ENCODE measurements around the gene BAIAP2. TPM values are rescaled to one million over a fixed set of nuclear protein-coding genes. Genes with fewer than 3 reads are reported as not detected.

The BAIAP2 gene
- total and polyA plus RNA-seq, 2 donors (not counting 3 experiments of a cell fraction or from before 2014, with no cell fraction given), result 12.3 to 18.6 TPM

DNA sequence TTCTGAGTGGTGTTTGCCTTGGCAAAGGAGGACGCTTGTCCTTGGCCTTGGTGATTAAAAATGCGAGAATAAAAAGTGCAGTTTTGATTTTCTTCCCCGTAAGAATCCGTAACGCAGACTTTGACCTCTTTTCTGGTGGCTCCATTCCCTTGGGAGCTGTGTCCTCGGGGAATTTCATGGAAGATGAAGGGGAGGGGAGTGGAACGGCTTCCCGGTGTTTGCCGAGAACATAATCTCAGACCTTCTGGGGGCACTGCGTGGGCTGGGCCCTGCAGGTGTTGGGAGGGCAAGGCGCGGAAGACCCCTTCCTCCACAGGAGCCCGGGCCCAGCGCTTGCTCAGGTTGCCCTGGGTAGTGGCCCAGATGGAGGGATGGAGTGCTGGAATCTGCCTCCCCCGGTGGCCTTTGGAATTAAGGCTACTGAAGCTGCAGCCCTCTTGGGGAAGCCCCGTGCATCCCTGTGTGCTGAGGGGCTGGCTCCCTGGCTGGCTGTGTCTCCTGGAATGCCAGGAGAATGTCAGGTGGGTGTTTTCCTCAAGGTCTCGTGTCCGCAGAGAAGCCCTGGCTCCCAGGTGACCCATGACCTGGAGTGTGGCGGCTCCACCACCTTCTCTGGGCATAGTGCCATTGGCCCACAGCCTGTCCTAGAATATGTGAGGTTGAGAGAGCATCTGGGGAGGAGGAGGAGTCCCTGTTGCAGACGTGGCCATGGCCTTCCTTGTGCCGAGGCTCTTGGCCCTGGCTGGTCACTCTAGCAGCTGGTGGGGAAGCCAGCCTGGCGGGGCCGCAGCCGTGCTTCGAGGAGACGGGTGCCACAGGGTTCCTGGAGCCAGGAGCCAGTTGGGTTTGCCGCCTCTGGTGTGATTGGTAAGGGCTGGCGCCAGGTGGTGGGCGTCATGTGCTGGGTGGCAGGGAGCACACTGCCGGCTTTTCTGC is 3.1 kb downstream of the BAIAP2 start:
- DNase-seq (ENCODE audit: low read depth, low spot score), result no peak
- no peak for TF ChIP-seq FOS (IDR thresholded peaks at IDR 0.05; ENCODE audit: borderline replicate concordance, insufficient read depth, low read length)
- TF ChIP-seq POLR2A (IDR thresholded peaks at IDR 0.05; ENCODE audit: low read depth, low read length), result no peak
- no peak for TF ChIP-seq POLR2AphosphoS5 (IDR thresholded peaks at IDR 0.05; ENCODE audit: insufficient read depth, low read depth, low read length)
- no peak for TF ChIP-seq MYC (IDR thresholded peaks at IDR 0.05; ENCODE audit: low read depth, low read length)
- TF ChIP-seq, protein P1, sequence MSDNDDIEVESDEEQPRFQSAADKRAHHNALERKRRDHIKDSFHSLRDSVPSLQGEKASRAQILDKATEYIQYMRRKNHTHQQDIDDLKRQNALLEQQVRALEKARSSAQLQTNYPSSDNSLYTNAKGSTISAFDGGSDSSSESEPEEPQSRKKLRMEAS (IDR thresholded peaks at IDR 0.05; ENCODE audit: insufficient read depth, insufficient read length), result no peak
- TF ChIP-seq GATA2 (IDR thresholded peaks at IDR 0.05; ENCODE audit: insufficient read depth, insufficient read length, low read depth, low read length), result no peak
- TF ChIP-seq, protein P2, sequence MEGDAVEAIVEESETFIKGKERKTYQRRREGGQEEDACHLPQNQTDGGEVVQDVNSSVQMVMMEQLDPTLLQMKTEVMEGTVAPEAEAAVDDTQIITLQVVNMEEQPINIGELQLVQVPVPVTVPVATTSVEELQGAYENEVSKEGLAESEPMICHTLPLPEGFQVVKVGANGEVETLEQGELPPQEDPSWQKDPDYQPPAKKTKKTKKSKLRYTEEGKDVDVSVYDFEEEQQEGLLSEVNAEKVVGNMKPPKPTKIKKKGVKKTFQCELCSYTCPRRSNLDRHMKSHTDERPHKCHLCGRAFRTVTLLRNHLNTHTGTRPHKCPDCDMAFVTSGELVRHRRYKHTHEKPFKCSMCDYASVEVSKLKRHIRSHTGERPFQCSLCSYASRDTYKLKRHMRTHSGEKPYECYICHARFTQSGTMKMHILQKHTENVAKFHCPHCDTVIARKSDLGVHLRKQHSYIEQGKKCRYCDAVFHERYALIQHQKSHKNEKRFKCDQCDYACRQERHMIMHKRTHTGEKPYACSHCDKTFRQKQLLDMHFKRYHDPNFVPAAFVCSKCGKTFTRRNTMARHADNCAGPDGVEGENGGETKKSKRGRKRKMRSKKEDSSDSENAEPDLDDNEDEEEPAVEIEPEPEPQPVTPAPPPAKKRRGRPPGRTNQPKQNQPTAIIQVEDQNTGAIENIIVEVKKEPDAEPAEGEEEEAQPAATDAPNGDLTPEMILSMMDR (IDR thresholded peaks at IDR 0.05; ENCODE audit: extremely low read depth in 1 of 2, insufficient read depth in 1 of 2, low read depth in 1 of 2, low read length in 2 of 2), result no peak
- no peak for TF ChIP-seq JUN (IDR thresholded peaks at IDR 0.05; ENCODE audit: borderline replicate concordance, insufficient read depth, insufficient read length, low read depth)
- TF ChIP-seq EZH2 (IDR thresholded peaks at IDR 0.05; ENCODE audit: borderline replicate concordance, low read depth, low read length, severe bottlenecking), result no peak
- Histone ChIP-seq H3K79me2 (ENCODE audit: control insufficient read depth, insufficient read depth, low read length) (peaks cover 4% of the 10 kb centered on the region), H4K20me1 (replicated peaks; ENCODE audit: control insufficient read depth, extremely low read depth, insufficient read depth, low read length) (no peaks in the 10 kb centered on the region), H3K36me3 (ENCODE audit: control insufficient read depth in 2 of 2, extremely low read depth in 1 of 2, insufficient read depth in 2 of 2, low read length in 2 of 2) (no peaks in the 10 kb centered on the region), H3K27me3 (ENCODE audit: control insufficient read depth in 2 of 2, insufficient read depth in 2 of 2, low read length in 2 of 2) (no peaks in the 10 kb centered on the region), H3K27ac (ENCODE audit: insufficient read depth, low read depth, low read length) (no peak overlapping the region), H3K4me3 (replicated peaks in 1 of 3; ENCODE audit: insufficient read depth in 1 of 3, low read depth in 1 of 3, low read length in 3 of 3) (no peak overlapping the region), H3K9me1 (replicated peaks; ENCODE audit: control insufficient read depth, extremely low read depth, insufficient read depth, low read length) (no peaks in the 10 kb centered on the region), H3K4me1 (ENCODE audit: control insufficient read depth, extremely low read depth, insufficient read depth, low read length) (peaks cover 14% of the 10 kb centered on the region), H3K9ac (replicated peaks; ENCODE audit: extremely low read depth, insufficient read depth, low read length) (no peak overlapping the region), H3K9me3 (replicated peaks; ENCODE audit: control insufficient read depth, insufficient read depth, low read length) (no peaks in the 10 kb centered on the region), H2AFZ (ENCODE audit: low read depth, low read length) (no peak overlapping the region), H3K4me2 (ENCODE audit: insufficient read depth, low read length) (no peak overlapping the region)
- POLR2A ChIA-PET, result no interaction called here
- CTCF ChIA-PET, result interaction anchor here (1.2 kb wide), 1 partner anchor 15 kb away, joined by 3 read pairs; no protein-coding TSS in a partner anchor
- intact Hi-C loops (cut with micrococcal nuclease) (no loop called here), dilution Hi-C loops (cut with MboI; ENCODE audit: extremely low pct_ligation_motif_present, low sequenced_read_pairs) (no loop called here)
- BruUV-seq (replicated peaks), result no TSS peak
- no peak for FAIRE-seq

All from endothelial cell of umbilical vein (primary cell).